ENCODE measurements around the gene GALNT11. TPM values are rescaled to one million over a fixed set of nuclear protein-coding genes. Genes with fewer than 3 reads are reported as not detected.
A peak's percentile ranks its signal among the peaks of the same experiment; 100 is the strongest.

Gene GALNT11
- total and polyA plus RNA-seq, 2 experiments from 2014 or later, result 42.0 to 49.1 TPM

GRCh38 chr7:152112829-152113228, 87.4 kb downstream of the GALNT11 start:
- Histone ChIP-seq H4K20me1 (ENCODE audit: insufficient read depth) (no peaks in the 10 kb centered on the region), H3K4me1 (ENCODE audit: insufficient read depth) (no peaks in the 10 kb centered on the region), H3K36me3 (ENCODE audit: low read depth) (peaks cover 29% of the 10 kb centered on the region; the same call in 1 of the 2 replicates), H3K79me2 (ENCODE audit: insufficient read depth) (no peaks in the 10 kb centered on the region), H3K4me2 (ENCODE audit: unreplicated experiment) (no peak overlapping the region), H3K9me3 (ENCODE audit: low read depth) (no peaks in the 10 kb centered on the region), H3K27me3 (replicated peaks; ENCODE audit: insufficient read depth) (no peaks in the 10 kb centered on the region), H2AFZ (no peak overlapping the region), H3K4me3 (no peak overlapping the region), H3K9me2 (ENCODE audit: insufficient read depth) (no peaks in the 10 kb centered on the region), H3K27ac (no peak overlapping the region), H3K9ac (no peak overlapping the region), H3F3A (ENCODE audit: insufficient read depth) (no peaks in the 10 kb centered on the region)
- DNase-seq, result no peak
- TF ChIP-seq EZH2phosphoT487 (IDR thresholded peaks at IDR 0.05; ENCODE audit: insufficient read depth, low read depth), result no peak
- no peak for TF ChIP-seq EZH2 (IDR thresholded peaks at IDR 0.05; ENCODE audit: insufficient read depth, poor library complexity, severe bottlenecking)
- in situ Hi-C loops (cut with MboI), result no loop called here

- no peak overlapping the region for H3K4me2 ChIP-seq (ENCODE audit: unreplicated experiment)
- H3K36me3 ChIP-seq (ENCODE audit: low read depth), result peaks cover 35% of the 10 kb centered on the region; the same call in 1 of the 2 replicates
- H2AFZ ChIP-seq, result no peak overlapping the region
- WGBS, 2 experiments (ENCODE audit: low coverage in 1 of 2, low lambda C conversion rate in 2 of 2, missing lambda C conversion rate in 2 of 2), result 97 to 98% methylated on average over 9 of the region's 9 CpGs
- no peaks in the 10 kb centered on the region for H3K4me1 ChIP-seq (ENCODE audit: insufficient read depth)
- TF ChIP-seq EZH2phosphoT487 (IDR thresholded peaks at IDR 0.05; ENCODE audit: insufficient read depth, low read depth) (no peak), EZH2 (IDR thresholded peaks at IDR 0.05; ENCODE audit: insufficient read depth, poor library complexity, severe bottlenecking) (no peak)
- no peaks in the 10 kb centered on the region for H3K9me3 ChIP-seq (ENCODE audit: low read depth)
- H3K27me3 ChIP-seq (replicated peaks; ENCODE audit: insufficient read depth), result no peaks in the 10 kb centered on the region
- H3K4me3 ChIP-seq, result no peak overlapping the region
- no peaks in the 10 kb centered on the region for H3K9me2 ChIP-seq (ENCODE audit: insufficient read depth)
- H3K9ac ChIP-seq, result no peak overlapping the region
- no peak for DNase-seq
- no peak overlapping the region for H3K27ac ChIP-seq
- no peaks in the 10 kb centered on the region for H4K20me1 ChIP-seq (ENCODE audit: insufficient read depth)
- no peaks in the 10 kb centered on the region for H3F3A ChIP-seq (ENCODE audit: insufficient read depth)
- in situ Hi-C loops (cut with MboI), result no loop called here
- no peaks in the 10 kb centered on the region for H3K79me2 ChIP-seq (ENCODE audit: insufficient read depth)
Observed at GRCh38 chr7:152115021-152115718, 89.7 kb downstream of the GALNT11 start.

DNA sequence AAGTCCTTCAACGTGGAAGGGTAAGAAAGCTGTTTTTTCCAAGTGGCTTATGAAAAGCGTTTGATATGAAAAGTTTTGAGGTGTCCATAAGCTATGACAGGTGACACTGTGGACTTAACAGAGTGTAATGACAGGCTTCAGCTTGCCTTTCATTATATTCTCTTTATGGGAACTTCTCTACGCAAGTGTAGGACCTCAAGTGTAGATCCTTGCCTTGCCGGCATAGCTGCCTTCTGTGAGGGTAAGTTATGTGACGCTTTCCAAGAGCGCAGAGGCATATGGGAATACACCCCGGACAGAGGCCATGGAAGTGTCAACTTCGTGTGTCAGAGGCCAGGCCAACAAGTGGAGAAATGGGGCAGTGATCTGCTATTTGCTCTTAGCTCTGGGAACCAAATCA, 91.9 kb downstream of the GALNT11 start:
- no peaks in the 10 kb centered on the region for H3K9me3 ChIP-seq (ENCODE audit: low read depth)
- no peaks in the 10 kb centered on the region for H3K27me3 ChIP-seq (replicated peaks; ENCODE audit: insufficient read depth)
- H3K4me3 ChIP-seq, result no peak overlapping the region
- no peaks in the 10 kb centered on the region for H3F3A ChIP-seq (ENCODE audit: insufficient read depth)
- no peak overlapping the region for H2AFZ ChIP-seq
- H3K9me2 ChIP-seq (ENCODE audit: insufficient read depth), result no peaks in the 10 kb centered on the region
- no peak overlapping the region for H3K27ac ChIP-seq
- 96 to 97% methylated on average over 8 of the region's 8 CpGs for WGBS, 2 experiments (ENCODE audit: low coverage in 1 of 2, low lambda C conversion rate in 2 of 2, missing lambda C conversion rate in 2 of 2)
- H3K9ac ChIP-seq, result no peak overlapping the region
- in situ Hi-C loops (cut with MboI), result no loop called here
- no peaks in the 10 kb centered on the region for H3K79me2 ChIP-seq (ENCODE audit: insufficient read depth)
- H3K36me3 ChIP-seq (ENCODE audit: low read depth), result peaks cover 57% of the 10 kb centered on the region
- no peak overlapping the region for H3K4me2 ChIP-seq (ENCODE audit: unreplicated experiment)
- TF ChIP-seq EZH2phosphoT487 (IDR thresholded peaks at IDR 0.05; ENCODE audit: insufficient read depth, low read depth), result no peak
- TF ChIP-seq EZH2 (IDR thresholded peaks at IDR 0.05; ENCODE audit: insufficient read depth, poor library complexity, severe bottlenecking), result no peak
- H4K20me1 ChIP-seq (ENCODE audit: insufficient read depth), result no peaks in the 10 kb centered on the region
- no peak for DNase-seq
- no peaks in the 10 kb centered on the region for H3K4me1 ChIP-seq (ENCODE audit: insufficient read depth)

- Histone ChIP-seq H3F3A (ENCODE audit: insufficient read depth) (no peaks in the 10 kb centered on the region), H3K27me3 (replicated peaks; ENCODE audit: insufficient read depth) (no peaks in the 10 kb centered on the region), H3K9me2 (ENCODE audit: insufficient read depth) (no peaks in the 10 kb centered on the region), H3K4me2 (ENCODE audit: unreplicated experiment) (no peak overlapping the region), H4K20me1 (ENCODE audit: insufficient read depth) (no peaks in the 10 kb centered on the region), H2AFZ (no peak overlapping the region), H3K27ac (no peak overlapping the region), H3K79me2 (ENCODE audit: insufficient read depth) (no peaks in the 10 kb centered on the region), H3K4me1 (ENCODE audit: insufficient read depth) (no peaks in the 10 kb centered on the region), H3K9me3 (ENCODE audit: low read depth) (no peaks in the 10 kb centered on the region), H3K9ac (no peak overlapping the region), H3K4me3 (no peak overlapping the region), H3K36me3 (ENCODE audit: low read depth) (peaks cover 77% of the 10 kb centered on the region)
- peak; percentile 4 for DNase-seq
- in situ Hi-C loops (cut with MboI), result no loop called here
- WGBS, 2 experiments (ENCODE audit: low coverage in 1 of 2, low lambda C conversion rate in 2 of 2, missing lambda C conversion rate in 2 of 2), result 95 to 99% methylated on average over 6 of the region's 6 CpGs
- TF ChIP-seq EZH2 (IDR thresholded peaks at IDR 0.05; ENCODE audit: insufficient read depth, poor library complexity, severe bottlenecking) (no peak), EZH2phosphoT487 (IDR thresholded peaks at IDR 0.05; ENCODE audit: insufficient read depth, low read depth) (no peak)
Observed at GRCh38 chr7:152120210-152120609, 94.7 kb downstream of the GALNT11 start.
